Mononuclear cell (primary cell): ENCODE data around the gene RMND5A. TPM values are rescaled to one million over a fixed set of nuclear protein-coding genes. Genes with fewer than 3 reads are reported as not detected.

Source experiments
- H3K27me3 ChIP-seq: 2 replicates; pipeline ENCODE4 v1.6.0; 2011; ENCODE audit warnings: low read length, control low read depth; ENCODE audit not compliant: insufficient read depth
- H3K4me1 ChIP-seq: 2 replicates; pipeline ENCODE4 v1.5.1; 2011; ENCODE audit warnings: mild to moderate bottlenecking, low read length, control low read depth; ENCODE audit not compliant: insufficient read depth
- H3K4me3 ChIP-seq: 2 replicates; pipeline ENCODE4 v1.5.1; 2011; ENCODE audit warnings: mild to moderate bottlenecking, low read length, moderate library complexity
- H3K9me3 ChIP-seq: 2 replicates; pipeline ENCODE4 v1.5.1; 2011; ENCODE audit warnings: low read depth, mild to moderate bottlenecking, control low read depth, low read length
- total RNA-seq: library from RNA; depleted of rRNA; stranded (reverse); fragments of >200 nt; gene quantifications from one replicate; pipeline ENCODE4 v1.2.3, GENCODE V29; 2012

Gene RMND5A
- total RNA-seq, 1 donor = 47.1 TPM

DNA sequence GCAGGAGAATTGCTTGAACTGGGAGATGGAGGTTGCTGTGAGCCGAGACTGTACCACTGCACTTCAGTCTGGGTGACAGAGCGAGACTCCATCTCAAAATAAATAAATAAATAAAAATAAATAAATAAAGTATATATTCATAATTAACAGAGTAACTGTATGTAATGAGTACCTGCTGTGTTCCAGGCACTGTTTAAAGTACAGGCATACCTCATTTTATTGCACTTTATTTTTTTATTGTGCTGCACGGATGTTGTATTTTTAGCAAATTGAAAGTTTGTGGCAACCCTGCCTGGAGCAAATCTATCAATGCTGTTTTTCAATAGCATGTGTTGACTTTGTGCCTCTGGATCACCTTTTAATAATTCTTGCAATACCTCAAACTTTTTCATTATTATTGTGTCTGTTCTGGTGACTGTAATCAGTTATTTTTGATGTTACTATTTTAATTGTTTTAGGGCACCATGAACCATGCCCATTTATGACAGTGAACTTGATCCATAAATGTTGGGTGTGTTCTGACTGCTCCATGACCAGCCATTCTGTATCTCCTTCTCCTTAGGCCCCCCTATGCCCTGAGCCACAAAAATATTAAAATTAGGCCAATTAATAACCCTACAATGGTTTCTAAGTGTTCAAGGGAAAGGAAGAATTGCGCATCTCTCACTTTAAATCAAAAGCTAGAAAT lies 98.2 kb downstream of the RMND5A start:
- Histone ChIP-seq H3K4me3 (no peak overlapping the region), H3K9me3 (no peaks in the 10 kb centered on the region), H3K27me3 (no peaks in the 10 kb centered on the region), H3K4me1 (peaks cover 4% of the 10 kb centered on the region)

DNA sequence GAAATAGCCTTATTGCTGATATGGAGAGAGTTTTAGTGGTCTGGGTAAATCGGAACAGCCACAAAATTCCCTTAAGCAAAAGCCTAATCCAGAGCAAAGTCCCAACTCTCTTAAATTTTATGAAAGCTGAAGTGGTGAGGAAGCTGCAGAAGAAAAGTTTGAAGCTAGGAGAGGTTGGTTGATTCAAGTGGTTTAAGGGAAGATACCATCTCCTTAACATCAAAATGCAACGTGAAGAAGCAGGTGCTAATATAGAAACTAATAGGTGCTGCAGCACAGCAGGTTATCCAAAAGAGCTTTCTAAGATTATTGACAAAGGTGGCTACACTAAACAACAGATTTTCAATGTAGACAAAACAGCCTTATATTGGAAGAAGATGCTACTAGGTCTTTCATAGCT lies 98.9 kb downstream of the RMND5A start:
- Histone ChIP-seq H3K4me1 (peaks cover 4% of the 10 kb centered on the region), H3K4me3 (no peak overlapping the region), H3K27me3 (no peaks in the 10 kb centered on the region), H3K9me3 (no peaks in the 10 kb centered on the region)

DNA sequence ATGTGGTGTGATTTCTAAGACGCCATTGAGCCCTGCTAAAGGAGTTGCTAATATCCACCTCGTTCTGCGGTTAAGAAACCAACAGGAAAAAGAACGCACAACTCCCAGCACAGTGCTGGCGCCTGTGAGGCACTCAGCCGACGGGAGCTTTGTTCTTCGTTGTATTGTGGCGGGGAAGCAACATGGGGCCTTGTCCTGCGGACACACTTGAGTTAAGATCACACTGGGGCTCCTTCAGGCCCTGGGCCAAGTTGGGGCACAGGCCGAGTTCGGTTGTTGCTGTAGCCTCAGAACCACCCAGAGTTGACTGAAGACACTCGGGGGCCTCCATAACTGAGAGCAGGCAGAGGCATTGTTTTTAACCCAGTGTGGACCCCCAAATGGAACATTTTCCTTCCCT lies 101.2 kb downstream of the RMND5A start:
- no peak overlapping the region for H3K4me3 ChIP-seq
- no peaks in the 10 kb centered on the region for H3K4me1 ChIP-seq
- no peaks in the 10 kb centered on the region for H3K27me3 ChIP-seq
- H3K9me3 ChIP-seq = no peaks in the 10 kb centered on the region

DNA sequence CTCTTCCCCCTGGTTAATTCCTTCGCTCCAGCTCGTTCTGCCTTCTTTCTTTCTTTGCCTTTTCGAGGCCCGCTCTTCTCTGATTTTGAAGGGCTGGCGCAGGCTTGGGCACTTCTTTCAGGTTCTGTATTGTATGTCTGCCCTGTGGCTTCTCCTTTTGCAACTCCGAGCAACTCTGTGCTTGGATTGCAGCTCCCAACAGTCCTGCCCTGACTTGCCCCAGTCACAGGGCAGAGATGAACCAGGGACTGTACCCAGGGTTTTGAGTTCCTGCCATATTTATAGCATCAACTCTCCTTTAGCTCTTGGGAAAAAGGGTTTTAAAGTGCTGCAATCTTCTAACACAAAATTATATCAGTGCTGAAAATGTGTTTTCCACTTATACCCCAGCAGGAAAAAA lies 101.8 kb downstream of the RMND5A start:
- no peaks in the 10 kb centered on the region for H3K4me1 ChIP-seq
- H3K27me3 ChIP-seq = no peaks in the 10 kb centered on the region
- no peaks in the 10 kb centered on the region for H3K9me3 ChIP-seq
- no peak overlapping the region for H3K4me3 ChIP-seq

DNA sequence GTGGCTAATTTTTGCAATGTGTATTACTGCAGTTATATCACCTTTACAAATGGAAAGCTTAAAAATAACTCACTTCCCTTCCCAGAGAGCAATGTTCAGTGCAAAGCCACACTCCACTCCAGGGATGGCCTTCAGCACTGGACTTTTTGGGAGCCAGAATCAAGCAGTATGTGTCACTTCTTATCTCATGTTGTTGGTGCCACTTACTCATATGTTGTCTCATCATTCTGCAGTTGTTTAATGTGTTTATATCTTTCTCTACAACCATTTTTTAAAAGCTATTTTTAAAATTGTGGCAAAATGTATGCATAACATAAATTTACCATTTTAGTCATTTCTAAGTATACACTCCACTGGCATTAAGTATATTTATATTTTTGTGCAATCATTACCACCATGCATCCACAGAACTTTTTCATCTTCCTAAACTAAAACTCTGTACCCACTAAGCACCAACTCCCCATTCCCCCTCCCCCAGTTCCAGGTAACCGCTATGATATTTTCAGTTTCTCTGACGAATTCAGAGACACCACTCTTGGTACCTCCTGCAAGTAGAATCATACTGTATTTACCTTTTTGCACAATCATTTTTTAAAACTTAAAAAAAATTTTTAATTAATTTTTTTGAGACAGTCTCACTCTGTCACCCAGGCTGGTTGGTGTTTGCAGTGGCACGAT lies 102.7 kb downstream of the RMND5A start:
- Histone ChIP-seq H3K4me1 (no peaks in the 10 kb centered on the region), H3K27me3 (no peaks in the 10 kb centered on the region), H3K4me3 (no peak overlapping the region), H3K9me3 (no peaks in the 10 kb centered on the region)

DNA sequence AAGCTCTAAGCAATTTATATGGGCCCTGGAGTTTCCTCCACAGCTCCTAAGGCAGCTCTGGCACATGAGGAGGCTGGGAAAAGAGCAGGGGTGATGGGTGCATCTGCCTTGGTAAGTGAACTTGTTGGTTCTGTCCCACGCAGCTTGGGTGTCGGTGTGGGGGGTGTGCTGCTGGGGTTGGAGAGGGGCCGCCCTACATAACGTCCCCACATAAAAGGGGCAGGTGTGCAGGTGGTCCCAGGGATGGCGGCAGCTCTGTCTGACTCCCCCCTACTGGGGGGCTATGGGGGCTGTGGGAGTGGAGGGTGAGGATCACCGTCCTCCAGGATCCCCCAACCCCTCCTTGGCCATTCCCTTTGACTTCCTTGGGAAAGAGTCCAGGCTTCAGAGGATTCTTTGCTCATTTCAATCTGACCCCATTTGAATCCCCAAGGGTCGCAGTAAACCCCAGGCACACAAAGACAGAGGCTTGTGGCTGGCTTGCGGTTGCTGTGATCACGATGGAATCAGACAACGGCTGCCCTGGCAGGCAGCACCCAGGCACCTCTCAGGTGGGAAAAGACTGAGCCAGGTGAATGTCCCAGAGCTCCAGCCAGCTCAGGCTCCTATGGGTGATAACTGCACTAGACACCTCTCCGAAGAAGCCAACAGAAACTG lies 105.1 kb downstream of the RMND5A start:
- H3K9me3 ChIP-seq = no peaks in the 10 kb centered on the region
- H3K4me3 ChIP-seq = peak overlapping the region; percentile 38
- H3K27me3 ChIP-seq = no peaks in the 10 kb centered on the region
- H3K4me1 ChIP-seq = no peaks in the 10 kb centered on the region

DNA sequence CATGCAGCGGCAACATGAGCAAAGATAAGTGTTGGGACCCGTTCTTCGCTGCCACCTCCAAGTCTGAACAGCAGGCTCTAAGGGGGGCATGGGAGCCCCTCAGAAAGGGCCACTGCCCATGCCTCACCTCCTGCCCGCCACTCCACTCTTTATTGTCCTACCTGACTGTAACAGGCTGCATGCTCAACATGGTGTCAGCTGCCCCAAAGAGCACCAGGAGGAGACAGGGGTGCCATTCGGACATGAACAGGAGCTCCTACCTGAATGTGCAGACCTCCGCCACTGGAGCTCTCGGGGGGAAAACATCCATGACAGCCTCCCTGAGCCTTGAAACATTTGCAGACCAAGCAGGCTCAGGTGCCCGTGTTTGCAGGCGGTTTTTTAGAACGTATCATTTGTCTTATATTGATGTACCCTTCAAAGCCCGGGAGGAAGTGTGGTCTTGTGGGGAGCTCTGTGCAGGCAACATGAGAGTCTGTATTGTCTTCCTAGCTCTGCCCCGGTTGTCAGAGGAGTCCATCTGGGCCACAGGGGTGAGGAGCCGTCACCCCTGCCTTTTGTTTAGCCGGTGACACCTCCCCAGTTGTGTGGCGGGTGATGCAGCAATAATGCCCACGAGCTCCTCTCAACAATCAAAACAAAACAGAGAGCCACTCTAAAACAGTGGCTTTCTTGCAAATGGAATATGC lies 105.7 kb downstream of the RMND5A start:
- no peaks in the 10 kb centered on the region for H3K9me3 ChIP-seq
- no peaks in the 10 kb centered on the region for H3K27me3 ChIP-seq
- H3K4me3 ChIP-seq = peak overlapping the region; percentile 38
- H3K4me1 ChIP-seq = no peaks in the 10 kb centered on the region

DNA sequence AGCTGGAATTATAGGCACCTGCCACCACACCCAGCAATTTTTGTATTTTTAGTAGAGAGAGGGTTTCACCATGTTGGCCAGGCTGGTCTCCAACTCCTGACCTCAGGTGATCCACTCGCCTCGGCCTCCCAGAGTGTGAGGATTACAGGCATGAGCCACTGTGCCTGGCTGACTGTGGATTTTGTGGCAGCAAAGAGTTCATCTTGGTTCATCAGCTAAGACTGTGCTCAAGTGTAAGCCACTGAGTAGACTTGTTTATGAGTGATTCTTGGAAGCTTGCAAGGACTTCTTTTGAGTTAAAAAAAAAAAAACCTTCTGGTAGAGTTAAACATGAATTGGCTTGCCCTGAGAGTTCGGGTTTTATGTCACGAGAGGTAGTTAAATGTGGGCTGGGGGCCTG lies 106.9 kb downstream of the RMND5A start:
- H3K27me3 ChIP-seq = no peaks in the 10 kb centered on the region
- H3K4me1 ChIP-seq = no peaks in the 10 kb centered on the region
- no peaks in the 10 kb centered on the region for H3K9me3 ChIP-seq
- H3K4me3 ChIP-seq = no peak overlapping the region

Other genes with a start within 250 kb of the RMND5A start
- 57.7 TPM for gene CHMP3, start 156.8 kb upstream of the RMND5A start, total RNA-seq
- gene RNF103, start 96.4 kb upstream of the RMND5A start, total RNA-seq = 65.9 TPM
- gene CD8A, start 70.6 kb downstream of the RMND5A start, total RNA-seq = 25.6 TPM
- gene CD8B, start 141.6 kb downstream of the RMND5A start, total RNA-seq = 41.9 TPM
- 20.1 TPM for gene RGPD1, start 221.8 kb downstream of the RMND5A start, total RNA-seq